ENCODE data around the gene IL1RL2.

The IL1RL2 gene

GRCh38 chr2:102269200-102269524 lies 82.3 kb downstream of the IL1RL2 start:
- DNase-seq = no peak

GRCh38 chr2:102271844-102272243 lies 85.0 kb downstream of the IL1RL2 start:
- DNase-seq = peak; percentile 30

- no peak for DNase-seq
These were observed 86.9 kb downstream of the IL1RL2 start for GRCh38 chr2:102273619-102274211.

- DNase-seq = no peak
These were observed 89.9 kb downstream of the IL1RL2 start for GRCh38 chr2:102276549-102277201.

- no peak for DNase-seq
These were observed 90.4 kb downstream of the IL1RL2 start for GRCh38 chr2:102277202-102277700.

- DNase-seq = no peak
These were observed 92.0 kb downstream of the IL1RL2 start for GRCh38 chr2:102278720-102279390.

GRCh38 chr2:102279391-102279735 lies 92.5 kb downstream of the IL1RL2 start:
- DNase-seq = no peak

DNA sequence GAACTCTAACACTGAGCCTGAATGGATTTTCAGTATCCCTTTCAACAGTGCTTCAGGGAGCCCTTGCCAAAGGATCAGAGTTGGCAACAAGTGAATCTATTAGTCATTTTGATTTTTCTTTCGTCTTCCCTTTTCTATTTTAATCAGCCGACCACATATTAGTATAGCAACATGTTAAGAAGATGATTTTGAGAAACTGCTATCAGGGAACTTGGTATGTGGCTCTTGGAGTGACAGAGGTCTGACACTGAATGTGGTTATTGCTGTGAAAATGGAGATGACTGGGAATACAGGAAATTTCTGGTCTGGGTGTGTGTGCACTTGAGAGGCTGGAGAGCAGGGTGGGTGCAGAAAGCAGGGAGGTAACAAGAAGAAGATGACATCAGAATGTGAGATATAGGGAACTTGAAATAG lies 95.9 kb downstream of the IL1RL2 start:
- DNase-seq = no peak

GRCh38 chr2:102283996-102284395 lies 97.2 kb downstream of the IL1RL2 start:
- DNase-seq = no peak

DNA sequence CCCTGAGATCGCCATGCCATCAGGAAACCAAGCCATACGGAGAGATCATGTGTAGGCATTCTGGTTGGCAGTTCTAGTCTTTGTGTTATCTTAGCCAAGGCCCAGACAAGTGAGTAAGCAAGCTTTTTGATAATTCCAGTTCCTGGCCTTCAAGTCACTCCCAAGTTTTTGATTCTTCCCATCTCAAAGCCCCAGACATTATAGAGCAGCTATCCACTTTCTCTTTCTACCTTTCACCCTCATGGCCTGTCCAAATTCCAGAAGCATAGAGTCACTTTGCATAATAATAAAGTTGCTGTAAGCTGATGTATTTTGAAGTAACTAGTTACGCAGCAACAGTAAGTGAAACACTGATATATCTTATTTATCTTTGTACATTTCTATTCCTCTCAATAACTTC lies 97.8 kb downstream of the IL1RL2 start:
- DNase-seq = no peak

DNA sequence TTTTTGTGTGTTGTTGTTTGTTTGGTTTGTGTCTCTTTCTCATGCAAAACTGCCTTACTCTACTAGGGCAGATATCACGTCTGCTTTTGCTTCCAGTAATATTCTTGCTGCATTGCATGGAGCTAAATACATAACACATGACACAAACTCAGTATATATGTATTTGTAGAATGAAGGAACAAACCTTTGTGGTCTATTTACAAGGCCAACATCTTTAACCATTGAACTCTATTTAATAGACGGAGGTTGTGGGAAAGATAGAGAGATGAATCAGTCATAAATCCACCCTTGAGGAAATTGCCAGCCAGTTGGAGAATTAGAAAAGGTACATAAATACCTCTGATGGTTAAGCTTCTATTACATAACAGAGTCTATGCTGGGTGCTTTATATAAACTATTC lies 98.5 kb downstream of the IL1RL2 start:
- DNase-seq = no peak

- no peak for DNase-seq
These were observed 99.2 kb downstream of the IL1RL2 start for GRCh38 chr2:102286041-102286440.

DNA sequence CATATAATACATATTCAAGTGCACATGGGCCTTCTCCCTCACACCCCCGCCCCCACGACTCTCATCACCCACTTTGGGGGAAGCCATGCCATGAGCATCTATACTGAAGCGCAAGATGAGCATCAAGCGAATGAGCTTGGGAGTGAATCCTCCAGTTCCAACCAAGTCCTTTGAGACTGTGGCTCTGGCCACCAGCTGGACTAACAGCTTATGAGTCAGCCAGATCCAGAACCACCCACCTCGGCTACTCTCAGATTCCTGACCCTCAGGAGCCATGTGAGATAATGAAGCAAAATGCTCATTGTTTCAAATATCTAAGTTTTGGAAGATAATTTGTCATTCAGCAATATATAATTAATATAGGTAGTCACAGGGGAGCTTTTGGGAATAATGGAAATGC lies 102.3 kb downstream of the IL1RL2 start:
- no peak for DNase-seq

All from CD4-positive, alpha-beta T cell treated with Interleukin-10 for 1 hour (primary cell).